Measurements from ENCODE around the gene CD200R1. TPM values are rescaled to one million over a fixed set of nuclear protein-coding genes. Genes with fewer than 3 reads are reported as not detected.

The CD200R1 gene, protein sequence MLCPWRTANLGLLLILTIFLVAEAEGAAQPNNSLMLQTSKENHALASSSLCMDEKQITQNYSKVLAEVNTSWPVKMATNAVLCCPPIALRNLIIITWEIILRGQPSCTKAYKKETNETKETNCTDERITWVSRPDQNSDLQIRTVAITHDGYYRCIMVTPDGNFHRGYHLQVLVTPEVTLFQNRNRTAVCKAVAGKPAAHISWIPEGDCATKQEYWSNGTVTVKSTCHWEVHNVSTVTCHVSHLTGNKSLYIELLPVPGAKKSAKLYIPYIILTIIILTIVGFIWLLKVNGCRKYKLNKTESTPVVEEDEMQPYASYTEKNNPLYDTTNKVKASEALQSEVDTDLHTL
- polyA plus RNA-seq (0.54 and 0.72 TPM in 2 replicates), polyA minus RNA-seq (not detected in 2 replicates)

DNA sequence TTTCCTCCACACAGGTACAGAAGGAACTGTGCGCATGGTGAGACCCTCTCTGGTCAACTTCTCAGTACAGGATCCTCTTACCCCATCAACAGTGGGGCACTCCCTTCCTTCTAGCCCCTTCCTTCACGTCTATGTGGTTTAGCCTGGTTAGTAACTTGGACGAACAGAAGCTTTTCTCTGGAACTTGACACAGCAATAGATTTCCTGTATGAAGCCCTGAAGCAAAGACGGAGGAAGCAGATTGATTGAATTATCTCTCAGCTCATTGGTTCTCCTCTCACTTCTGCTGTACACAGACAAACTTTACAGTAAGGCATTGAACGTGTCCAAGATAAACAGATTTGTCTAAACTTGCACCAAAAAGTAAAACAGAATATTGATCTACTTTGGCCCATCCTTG lies at the start of gene CD200R1:
Gene CD200R1, minus strand, starts transcription at position 210 of the 400 bp plus-strand sequence. CDS start 246 bp downstream, outside the sequence.
- no peak within 1 kb of the TSS for H3K4me3 ChIP-seq (ENCODE audit: low read length)
- H3K9me3 ChIP-seq (ENCODE audit: low read length), result no peaks in the 10 kb centered on the region
- no peak within 1 kb of the TSS for H3K4me2 ChIP-seq (ENCODE audit: low read length)
- H3K9me2 ChIP-seq (ENCODE audit: insufficient read depth, low read length), result no peaks in the 10 kb centered on the region
- H4K20me1 ChIP-seq (ENCODE audit: insufficient read depth), result no peaks in the 10 kb centered on the region
- no peaks in the 10 kb centered on the region for H3K36me3 ChIP-seq (ENCODE audit: insufficient read depth, low read length)
- H2AFZ ChIP-seq (ENCODE audit: low read depth, low read length), result no peak within 1 kb of the TSS
- no peaks in the 10 kb centered on the region for H3K27me3 ChIP-seq (ENCODE audit: insufficient read depth, low read depth, low read length)
- H3K79me2 ChIP-seq (replicated peaks; ENCODE audit: insufficient read depth, low read length), result no peaks in the 10 kb centered on the region
- H3K27ac ChIP-seq (ENCODE audit: low read length), result no peak within 1 kb of the TSS
- no peak within 1 kb of the TSS for H3K9ac ChIP-seq (ENCODE audit: low read length)
- H3F3A ChIP-seq (ENCODE audit: insufficient read depth, low read length, poor library complexity, severe bottlenecking), result no peaks in the 10 kb centered on the region
- TF ChIP-seq MXI1 (conservative IDR thresholded peaks at IDR 0.05; ENCODE audit: poor library complexity, severe bottlenecking), result no peak
- no peak for TF ChIP-seq POLR2AphosphoS5 (IDR thresholded peaks at IDR 0.05)
- TF ChIP-seq, protein P1, sequence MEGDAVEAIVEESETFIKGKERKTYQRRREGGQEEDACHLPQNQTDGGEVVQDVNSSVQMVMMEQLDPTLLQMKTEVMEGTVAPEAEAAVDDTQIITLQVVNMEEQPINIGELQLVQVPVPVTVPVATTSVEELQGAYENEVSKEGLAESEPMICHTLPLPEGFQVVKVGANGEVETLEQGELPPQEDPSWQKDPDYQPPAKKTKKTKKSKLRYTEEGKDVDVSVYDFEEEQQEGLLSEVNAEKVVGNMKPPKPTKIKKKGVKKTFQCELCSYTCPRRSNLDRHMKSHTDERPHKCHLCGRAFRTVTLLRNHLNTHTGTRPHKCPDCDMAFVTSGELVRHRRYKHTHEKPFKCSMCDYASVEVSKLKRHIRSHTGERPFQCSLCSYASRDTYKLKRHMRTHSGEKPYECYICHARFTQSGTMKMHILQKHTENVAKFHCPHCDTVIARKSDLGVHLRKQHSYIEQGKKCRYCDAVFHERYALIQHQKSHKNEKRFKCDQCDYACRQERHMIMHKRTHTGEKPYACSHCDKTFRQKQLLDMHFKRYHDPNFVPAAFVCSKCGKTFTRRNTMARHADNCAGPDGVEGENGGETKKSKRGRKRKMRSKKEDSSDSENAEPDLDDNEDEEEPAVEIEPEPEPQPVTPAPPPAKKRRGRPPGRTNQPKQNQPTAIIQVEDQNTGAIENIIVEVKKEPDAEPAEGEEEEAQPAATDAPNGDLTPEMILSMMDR (IDR thresholded peaks at IDR 0.05; ENCODE audit: poor library complexity, severe bottlenecking), result no peak
- no peak for TF ChIP-seq TAF1 (IDR thresholded peaks at IDR 0.05; ENCODE audit: low read depth)
- TF ChIP-seq EZH2 (IDR thresholded peaks at IDR 0.05; ENCODE audit: borderline replicate concordance, insufficient read depth, low read length, poor library complexity, severe bottlenecking), result no peak
- TF ChIP-seq, protein P2, sequence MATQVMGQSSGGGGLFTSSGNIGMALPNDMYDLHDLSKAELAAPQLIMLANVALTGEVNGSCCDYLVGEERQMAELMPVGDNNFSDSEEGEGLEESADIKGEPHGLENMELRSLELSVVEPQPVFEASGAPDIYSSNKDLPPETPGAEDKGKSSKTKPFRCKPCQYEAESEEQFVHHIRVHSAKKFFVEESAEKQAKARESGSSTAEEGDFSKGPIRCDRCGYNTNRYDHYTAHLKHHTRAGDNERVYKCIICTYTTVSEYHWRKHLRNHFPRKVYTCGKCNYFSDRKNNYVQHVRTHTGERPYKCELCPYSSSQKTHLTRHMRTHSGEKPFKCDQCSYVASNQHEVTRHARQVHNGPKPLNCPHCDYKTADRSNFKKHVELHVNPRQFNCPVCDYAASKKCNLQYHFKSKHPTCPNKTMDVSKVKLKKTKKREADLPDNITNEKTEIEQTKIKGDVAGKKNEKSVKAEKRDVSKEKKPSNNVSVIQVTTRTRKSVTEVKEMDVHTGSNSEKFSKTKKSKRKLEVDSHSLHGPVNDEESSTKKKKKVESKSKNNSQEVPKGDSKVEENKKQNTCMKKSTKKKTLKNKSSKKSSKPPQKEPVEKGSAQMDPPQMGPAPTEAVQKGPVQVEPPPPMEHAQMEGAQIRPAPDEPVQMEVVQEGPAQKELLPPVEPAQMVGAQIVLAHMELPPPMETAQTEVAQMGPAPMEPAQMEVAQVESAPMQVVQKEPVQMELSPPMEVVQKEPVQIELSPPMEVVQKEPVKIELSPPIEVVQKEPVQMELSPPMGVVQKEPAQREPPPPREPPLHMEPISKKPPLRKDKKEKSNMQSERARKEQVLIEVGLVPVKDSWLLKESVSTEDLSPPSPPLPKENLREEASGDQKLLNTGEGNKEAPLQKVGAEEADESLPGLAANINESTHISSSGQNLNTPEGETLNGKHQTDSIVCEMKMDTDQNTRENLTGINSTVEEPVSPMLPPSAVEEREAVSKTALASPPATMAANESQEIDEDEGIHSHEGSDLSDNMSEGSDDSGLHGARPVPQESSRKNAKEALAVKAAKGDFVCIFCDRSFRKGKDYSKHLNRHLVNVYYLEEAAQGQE (IDR thresholded peaks at IDR 0.05; ENCODE audit: borderline replicate concordance), result no peak
- no peak for TF ChIP-seq SMC3 (conservative IDR thresholded peaks at IDR 0.05; ENCODE audit: poor library complexity)
- TF ChIP-seq RAD21 (conservative IDR thresholded peaks at IDR 0.05), result no peak
- TF ChIP-seq EP300 (conservative IDR thresholded peaks at IDR 0.05; ENCODE audit: poor library complexity, severe bottlenecking), result no peak

DNA sequence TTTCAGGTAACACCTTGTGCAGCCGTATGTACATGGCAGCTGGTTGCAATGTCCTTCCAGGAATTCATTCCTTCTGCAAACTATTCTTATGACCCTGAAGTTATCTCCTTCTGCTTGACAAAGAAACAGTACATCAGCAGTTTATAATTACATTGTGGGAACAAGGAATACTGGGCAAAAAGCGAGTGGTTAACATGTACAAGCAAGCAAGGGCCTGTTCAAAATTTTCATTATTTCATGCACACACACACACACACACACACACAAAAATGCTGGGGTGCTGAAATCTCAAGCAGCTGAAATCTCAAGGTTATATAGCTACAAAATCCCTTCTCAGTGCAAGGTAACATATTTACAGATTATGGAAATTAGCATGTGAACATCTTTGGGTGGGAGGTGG lies 46.6 kb upstream of the CD200R1 start:
- TF ChIP-seq, protein P2 (IDR thresholded peaks at IDR 0.05; ENCODE audit: borderline replicate concordance), result no peak
- TF ChIP-seq, protein P1 (IDR thresholded peaks at IDR 0.05; ENCODE audit: poor library complexity, severe bottlenecking), result no peak
- no peak for TF ChIP-seq EP300 (conservative IDR thresholded peaks at IDR 0.05; ENCODE audit: poor library complexity, severe bottlenecking)
- TF ChIP-seq TAF1 (IDR thresholded peaks at IDR 0.05; ENCODE audit: low read depth), result no peak
- TF ChIP-seq RAD21 (conservative IDR thresholded peaks at IDR 0.05), result no peak
- no peak for TF ChIP-seq SMC3 (conservative IDR thresholded peaks at IDR 0.05; ENCODE audit: poor library complexity)
- TF ChIP-seq EZH2 (IDR thresholded peaks at IDR 0.05; ENCODE audit: borderline replicate concordance, insufficient read depth, low read length, poor library complexity, severe bottlenecking), result no peak
- no peak for TF ChIP-seq MXI1 (conservative IDR thresholded peaks at IDR 0.05; ENCODE audit: poor library complexity, severe bottlenecking)
- no peak for TF ChIP-seq POLR2AphosphoS5 (IDR thresholded peaks at IDR 0.05)
- H3K27me3 ChIP-seq (ENCODE audit: insufficient read depth, low read depth, low read length), result no peaks in the 10 kb centered on the region
- no peak overlapping the region for H3K4me3 ChIP-seq (ENCODE audit: low read length)
- no peaks in the 10 kb centered on the region for H3K9me2 ChIP-seq (ENCODE audit: insufficient read depth, low read length)
- H3K36me3 ChIP-seq (ENCODE audit: insufficient read depth, low read length), result no peaks in the 10 kb centered on the region
- H4K20me1 ChIP-seq (ENCODE audit: insufficient read depth), result no peaks in the 10 kb centered on the region
- H3K27ac ChIP-seq (ENCODE audit: low read length), result no peak overlapping the region
- H3K79me2 ChIP-seq (replicated peaks; ENCODE audit: insufficient read depth, low read length), result peaks cover 31% of the 10 kb centered on the region
- H3K4me2 ChIP-seq (ENCODE audit: low read length), result no peak overlapping the region
- H3K9ac ChIP-seq (ENCODE audit: low read length), result no peak overlapping the region
- H3F3A ChIP-seq (ENCODE audit: insufficient read depth, low read length, poor library complexity, severe bottlenecking), result no peaks in the 10 kb centered on the region
- H3K9me3 ChIP-seq (ENCODE audit: low read length), result no peaks in the 10 kb centered on the region
- H2AFZ ChIP-seq (ENCODE audit: low read depth, low read length), result no peak overlapping the region
